ENCODE measurements around the gene SWSAP1.

SWSAP1 gene

DNA sequence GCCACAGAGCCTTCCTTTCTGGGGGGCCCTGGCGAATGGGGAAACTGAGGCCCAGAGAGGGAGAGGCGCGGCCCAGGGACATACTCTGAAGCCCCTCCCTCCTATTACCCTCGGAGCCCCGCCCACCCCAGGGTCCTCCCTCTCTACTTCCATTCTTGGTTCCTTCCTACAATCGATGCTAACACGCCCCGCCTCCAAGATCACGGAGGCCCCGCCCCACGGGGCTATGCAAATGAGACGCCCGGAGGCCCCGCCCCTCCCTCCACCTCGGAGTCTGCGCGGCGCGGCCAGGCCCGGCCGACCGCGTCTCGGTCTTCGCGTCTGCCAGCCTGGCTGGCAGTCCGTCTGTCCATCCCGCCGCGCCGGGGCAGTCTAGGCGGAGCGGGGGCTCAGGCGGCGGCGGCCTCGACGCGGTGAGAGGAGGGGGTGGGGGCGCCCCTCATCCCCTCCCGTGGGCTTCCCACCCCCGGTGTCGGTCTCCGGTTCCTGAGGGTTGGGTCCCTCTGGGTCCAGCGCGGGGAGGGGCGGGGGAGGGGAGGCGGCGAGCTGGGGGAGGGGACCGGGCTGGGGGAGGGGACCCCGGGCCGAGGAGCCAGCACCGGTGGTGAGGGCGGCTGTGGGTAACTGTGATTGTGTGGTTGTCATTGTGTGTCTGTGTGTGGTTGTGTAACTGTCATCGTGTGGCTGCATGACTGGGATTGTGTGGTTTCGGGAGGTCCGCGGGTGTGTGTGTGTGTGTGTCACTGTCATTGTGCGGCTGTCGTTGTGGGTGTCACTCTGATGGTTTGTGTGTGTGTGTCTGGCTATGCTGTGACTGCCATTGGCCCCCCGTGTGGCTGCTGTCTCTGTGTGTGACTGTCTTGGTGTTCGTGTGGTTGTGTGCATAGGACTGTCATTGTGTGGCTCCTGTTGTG lies 19.0 kb upstream of the SWSAP1 start, which contains the start of gene PLPPR2:
TSS of gene PLPPR2 (plus strand) at position 273 of the 914 bp plus-strand sequence. CDS start 2,242 bp downstream, outside the sequence.
- Histone ChIP-seq H3K9ac (ENCODE audit: low read length) (peak within 1 kb of the TSS; percentile 24; the same call in 1 of the 2 replicates), H3K4me2 (ENCODE audit: low read length) (peak within 1 kb of the TSS; percentile 56), H3K79me2 (ENCODE audit: insufficient read depth, low read length) (no peaks in the 10 kb centered on the region), H3K36me3 (ENCODE audit: insufficient read depth, low read length) (no peaks in the 10 kb centered on the region), H3K27ac (ENCODE audit: low read depth, low read length, poor library complexity, severe bottlenecking) (no peak within 1 kb of the TSS), H3F3A (ENCODE audit: insufficient read depth, low read length) (no peaks in the 10 kb centered on the region), H3K4me1 (ENCODE audit: insufficient read depth, low read length, severe bottlenecking) (peaks cover 8% of the 10 kb centered on the region), H3K9me3 (ENCODE audit: low read length) (no peaks in the 10 kb centered on the region), H3K27me3 (ENCODE audit: insufficient read depth, low read length) (0 out of 2 replicates have a peak, but pooled peaks cover 5% of the 10 kb centered on the region), H2AFZ (ENCODE audit: low read length) (no peak within 1 kb of the TSS), H3K9me2 (ENCODE audit: low read depth, low read length) (no peaks in the 10 kb centered on the region), H4K20me1 (ENCODE audit: insufficient read depth, low read length) (no peaks in the 10 kb centered on the region), H3K4me3 (ENCODE audit: low read depth, low read length, poor library complexity, severe bottlenecking) (peak within 1 kb of the TSS; percentile 51)
- TF ChIP-seq, protein P1, sequence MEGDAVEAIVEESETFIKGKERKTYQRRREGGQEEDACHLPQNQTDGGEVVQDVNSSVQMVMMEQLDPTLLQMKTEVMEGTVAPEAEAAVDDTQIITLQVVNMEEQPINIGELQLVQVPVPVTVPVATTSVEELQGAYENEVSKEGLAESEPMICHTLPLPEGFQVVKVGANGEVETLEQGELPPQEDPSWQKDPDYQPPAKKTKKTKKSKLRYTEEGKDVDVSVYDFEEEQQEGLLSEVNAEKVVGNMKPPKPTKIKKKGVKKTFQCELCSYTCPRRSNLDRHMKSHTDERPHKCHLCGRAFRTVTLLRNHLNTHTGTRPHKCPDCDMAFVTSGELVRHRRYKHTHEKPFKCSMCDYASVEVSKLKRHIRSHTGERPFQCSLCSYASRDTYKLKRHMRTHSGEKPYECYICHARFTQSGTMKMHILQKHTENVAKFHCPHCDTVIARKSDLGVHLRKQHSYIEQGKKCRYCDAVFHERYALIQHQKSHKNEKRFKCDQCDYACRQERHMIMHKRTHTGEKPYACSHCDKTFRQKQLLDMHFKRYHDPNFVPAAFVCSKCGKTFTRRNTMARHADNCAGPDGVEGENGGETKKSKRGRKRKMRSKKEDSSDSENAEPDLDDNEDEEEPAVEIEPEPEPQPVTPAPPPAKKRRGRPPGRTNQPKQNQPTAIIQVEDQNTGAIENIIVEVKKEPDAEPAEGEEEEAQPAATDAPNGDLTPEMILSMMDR (IDR thresholded peaks at IDR 0.05; ENCODE audit: low read length) = no peak
- no peak for TF ChIP-seq EZH2 (IDR thresholded peaks at IDR 0.05; ENCODE audit: borderline replicate concordance, low read length)

DNA sequence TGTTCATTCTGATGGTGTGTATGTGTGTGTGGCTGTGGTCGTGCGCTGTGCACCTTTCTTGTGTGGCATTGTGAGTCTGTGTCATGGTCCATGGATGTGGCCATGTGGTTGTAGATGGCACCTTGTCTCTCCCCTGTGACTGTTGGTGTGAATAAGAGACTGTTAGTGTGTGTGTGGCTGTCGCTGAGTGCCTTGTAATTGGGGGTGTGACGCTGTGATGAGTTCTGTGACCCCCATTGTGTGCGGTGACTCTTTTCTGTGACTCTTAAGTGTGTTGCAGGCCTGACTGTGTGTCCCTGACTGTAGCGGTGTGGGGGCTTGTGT lies 18.4 kb upstream of the SWSAP1 start:
- peak overlapping the region; percentile 51 for H3K4me3 ChIP-seq (ENCODE audit: low read depth, low read length, poor library complexity, severe bottlenecking)

DNA sequence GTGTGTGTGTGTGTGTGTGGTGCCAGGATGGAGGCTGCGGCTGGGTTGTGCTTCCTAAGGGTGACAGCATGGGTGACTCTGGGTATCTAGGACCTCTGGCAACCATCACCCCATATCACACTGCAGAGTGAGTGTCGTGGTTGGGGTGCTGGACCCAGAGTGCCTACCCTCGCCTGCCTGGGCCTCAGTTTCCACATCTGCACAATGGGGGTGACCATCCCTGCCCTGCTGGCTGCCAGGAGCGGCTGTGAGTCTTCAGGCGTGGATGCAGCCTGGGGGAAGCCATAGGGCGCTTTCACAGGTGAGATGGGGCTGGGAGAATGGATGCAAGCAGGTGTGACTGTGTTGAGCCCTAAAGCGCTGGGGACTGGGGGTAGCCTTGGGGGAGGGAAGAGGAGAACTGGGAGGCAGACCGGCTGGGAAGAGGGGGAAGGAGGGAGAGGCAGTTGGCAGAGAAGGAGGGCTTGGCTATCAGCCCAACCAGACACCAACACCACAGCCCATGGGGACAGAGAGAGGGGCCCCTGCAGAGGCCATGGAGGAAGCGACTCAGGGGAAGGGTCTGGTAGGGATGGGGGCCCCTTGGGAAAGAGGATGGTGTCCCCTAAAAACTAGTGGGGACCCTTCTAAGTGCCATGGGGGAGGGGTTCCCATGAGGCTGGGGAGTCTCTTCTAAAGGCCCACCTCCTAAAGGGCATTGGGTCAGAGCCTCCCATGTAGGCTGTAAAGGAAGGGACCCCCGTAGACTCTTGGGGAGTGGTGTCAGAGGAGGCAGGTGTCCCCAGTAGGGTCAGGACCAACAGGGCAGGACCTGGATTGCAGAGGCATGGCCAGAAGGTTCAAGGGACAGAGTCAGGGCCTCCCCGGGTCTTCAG lies 17.6 kb upstream of the SWSAP1 start:
- Histone ChIP-seq H3K4me3 (ENCODE audit: low read depth, low read length, poor library complexity, severe bottlenecking) (no peak overlapping the region), H2AFZ (ENCODE audit: low read length) (no peak overlapping the region), H3K4me1 (ENCODE audit: insufficient read depth, low read length, severe bottlenecking) (peaks cover 8% of the 10 kb centered on the region), H4K20me1 (ENCODE audit: insufficient read depth, low read length) (no peaks in the 10 kb centered on the region), H3K36me3 (ENCODE audit: insufficient read depth, low read length) (no peaks in the 10 kb centered on the region), H3K4me2 (ENCODE audit: low read length) (no peak overlapping the region), H3K9ac (ENCODE audit: low read length) (no peak overlapping the region), H3K27ac (ENCODE audit: low read depth, low read length, poor library complexity, severe bottlenecking) (no peak overlapping the region), H3K9me3 (ENCODE audit: low read length) (no peaks in the 10 kb centered on the region), H3K27me3 (ENCODE audit: insufficient read depth, low read length) (0 out of 2 replicates have a peak, but pooled peaks cover 5% of the 10 kb centered on the region), H3K79me2 (ENCODE audit: insufficient read depth, low read length) (no peaks in the 10 kb centered on the region), H3K9me2 (ENCODE audit: low read depth, low read length) (no peaks in the 10 kb centered on the region), H3F3A (ENCODE audit: insufficient read depth, low read length) (no peaks in the 10 kb centered on the region)
- TF ChIP-seq, protein P1 (IDR thresholded peaks at IDR 0.05; ENCODE audit: low read length) = no peak

More for the DNA sequence above, 18.4 kb upstream of the SWSAP1 start:
- Histone ChIP-seq H3K27ac (ENCODE audit: low read depth, low read length, poor library complexity, severe bottlenecking) (no peak overlapping the region), H3K4me2 (ENCODE audit: low read length) (peak overlapping the region; percentile 56), H3K79me2 (ENCODE audit: insufficient read depth, low read length) (no peaks in the 10 kb centered on the region), H3K9me3 (ENCODE audit: low read length) (no peaks in the 10 kb centered on the region), H3K27me3 (ENCODE audit: insufficient read depth, low read length) (0 out of 2 replicates have a peak, but pooled peaks cover 5% of the 10 kb centered on the region), H4K20me1 (ENCODE audit: insufficient read depth, low read length) (no peaks in the 10 kb centered on the region), H3K9me2 (ENCODE audit: low read depth, low read length) (no peaks in the 10 kb centered on the region), H3F3A (ENCODE audit: insufficient read depth, low read length) (no peaks in the 10 kb centered on the region), H3K36me3 (ENCODE audit: insufficient read depth, low read length) (no peaks in the 10 kb centered on the region), H3K4me1 (ENCODE audit: insufficient read depth, low read length, severe bottlenecking) (peaks cover 8% of the 10 kb centered on the region), H2AFZ (ENCODE audit: low read length) (no peak overlapping the region), H3K9ac (ENCODE audit: low read length) (no peak overlapping the region; the same call in 1 of the 2 replicates)
- no peak for TF ChIP-seq EZH2 (IDR thresholded peaks at IDR 0.05; ENCODE audit: borderline replicate concordance, low read length)
- TF ChIP-seq, protein P1 (IDR thresholded peaks at IDR 0.05; ENCODE audit: low read length) = no peak
